Measurements from ENCODE around the gene GREM2.

Gene GREM2

DNA sequence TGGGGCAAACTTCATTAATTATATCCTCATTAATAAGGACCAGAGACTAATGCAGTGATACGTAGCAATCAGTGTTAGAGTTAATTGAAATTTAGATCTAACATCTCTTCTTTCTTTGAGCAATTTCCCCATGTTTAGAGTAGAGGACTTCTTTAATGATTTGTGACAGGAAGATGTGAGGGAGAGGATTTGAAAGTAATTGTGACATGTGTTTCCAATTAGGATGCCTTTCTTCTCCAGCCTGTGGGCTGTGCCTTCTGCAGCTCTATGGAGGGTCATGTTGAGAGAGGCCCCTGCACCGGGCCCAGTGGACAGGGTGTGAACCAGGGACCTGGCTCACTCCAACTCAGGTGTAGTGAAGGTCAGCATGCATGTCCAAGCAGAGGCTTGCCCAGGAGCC lies 103.0 kb downstream of the GREM2 start:
- H3K36me3 ChIP-seq (ENCODE audit: insufficient read depth, low read length) = no peaks in the 10 kb centered on the region

DNA sequence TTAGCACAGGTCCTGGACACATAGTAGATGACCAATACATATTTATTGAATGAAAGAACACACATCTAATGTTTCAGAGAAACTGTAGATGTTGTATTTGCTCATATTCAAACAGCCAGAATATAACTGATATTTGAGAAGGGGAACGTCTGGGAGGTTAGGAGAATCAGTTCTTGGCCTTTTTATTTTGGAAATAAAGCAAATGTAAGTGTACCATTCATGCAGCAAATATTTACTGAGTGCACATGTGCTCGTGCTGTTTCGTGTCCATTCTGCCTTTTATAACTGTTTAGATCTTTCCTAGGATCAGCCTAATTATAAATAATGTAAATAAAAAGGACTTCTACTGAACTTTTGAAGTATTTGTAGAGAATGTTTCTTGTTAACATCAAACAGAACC lies 103.8 kb downstream of the GREM2 start:
- TF ChIP-seq EZH2 (IDR thresholded peaks at IDR 0.05; ENCODE audit: borderline replicate concordance, low read length) = no peak
- TF ChIP-seq, protein P1, sequence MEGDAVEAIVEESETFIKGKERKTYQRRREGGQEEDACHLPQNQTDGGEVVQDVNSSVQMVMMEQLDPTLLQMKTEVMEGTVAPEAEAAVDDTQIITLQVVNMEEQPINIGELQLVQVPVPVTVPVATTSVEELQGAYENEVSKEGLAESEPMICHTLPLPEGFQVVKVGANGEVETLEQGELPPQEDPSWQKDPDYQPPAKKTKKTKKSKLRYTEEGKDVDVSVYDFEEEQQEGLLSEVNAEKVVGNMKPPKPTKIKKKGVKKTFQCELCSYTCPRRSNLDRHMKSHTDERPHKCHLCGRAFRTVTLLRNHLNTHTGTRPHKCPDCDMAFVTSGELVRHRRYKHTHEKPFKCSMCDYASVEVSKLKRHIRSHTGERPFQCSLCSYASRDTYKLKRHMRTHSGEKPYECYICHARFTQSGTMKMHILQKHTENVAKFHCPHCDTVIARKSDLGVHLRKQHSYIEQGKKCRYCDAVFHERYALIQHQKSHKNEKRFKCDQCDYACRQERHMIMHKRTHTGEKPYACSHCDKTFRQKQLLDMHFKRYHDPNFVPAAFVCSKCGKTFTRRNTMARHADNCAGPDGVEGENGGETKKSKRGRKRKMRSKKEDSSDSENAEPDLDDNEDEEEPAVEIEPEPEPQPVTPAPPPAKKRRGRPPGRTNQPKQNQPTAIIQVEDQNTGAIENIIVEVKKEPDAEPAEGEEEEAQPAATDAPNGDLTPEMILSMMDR (IDR thresholded peaks at IDR 0.05; ENCODE audit: low read length) = no peak
- Histone ChIP-seq H3K9me3 (ENCODE audit: low read length) (no peaks in the 10 kb centered on the region), H3K79me2 (ENCODE audit: insufficient read depth, low read length) (no peaks in the 10 kb centered on the region), H2AFZ (ENCODE audit: low read length) (no peak overlapping the region), H3K4me1 (ENCODE audit: insufficient read depth, low read length, severe bottlenecking) (no peaks in the 10 kb centered on the region), H3K9ac (ENCODE audit: low read length) (no peak overlapping the region), H3K4me2 (ENCODE audit: low read length) (no peak overlapping the region), H3F3A (ENCODE audit: insufficient read depth, low read length) (no peaks in the 10 kb centered on the region), H3K27ac (ENCODE audit: low read depth, low read length, poor library complexity, severe bottlenecking) (no peak overlapping the region), H3K27me3 (ENCODE audit: insufficient read depth, low read length) (no peaks in the 10 kb centered on the region), H3K4me3 (ENCODE audit: low read depth, low read length, poor library complexity, severe bottlenecking) (no peak overlapping the region), H4K20me1 (ENCODE audit: insufficient read depth, low read length) (no peaks in the 10 kb centered on the region), H3K9me2 (ENCODE audit: low read depth, low read length) (no peaks in the 10 kb centered on the region), H3K36me3 (ENCODE audit: insufficient read depth, low read length) (no peaks in the 10 kb centered on the region)

More for the DNA sequence above, 103.0 kb downstream of the GREM2 start:
- H3K27me3 ChIP-seq (ENCODE audit: insufficient read depth, low read length) = no peaks in the 10 kb centered on the region
- H3K79me2 ChIP-seq (ENCODE audit: insufficient read depth, low read length) = no peaks in the 10 kb centered on the region
- H4K20me1 ChIP-seq (ENCODE audit: insufficient read depth, low read length) = no peaks in the 10 kb centered on the region
- no peaks in the 10 kb centered on the region for H3K9me3 ChIP-seq (ENCODE audit: low read length)
- no peak for TF ChIP-seq EZH2 (IDR thresholded peaks at IDR 0.05; ENCODE audit: borderline replicate concordance, low read length)
- TF ChIP-seq, protein P1 (IDR thresholded peaks at IDR 0.05; ENCODE audit: low read length) = no peak
- H3K9ac ChIP-seq (ENCODE audit: low read length) = no peak overlapping the region
- no peak overlapping the region for H3K4me3 ChIP-seq (ENCODE audit: low read depth, low read length, poor library complexity, severe bottlenecking)
- H3F3A ChIP-seq (ENCODE audit: insufficient read depth, low read length) = no peaks in the 10 kb centered on the region
- no peaks in the 10 kb centered on the region for H3K9me2 ChIP-seq (ENCODE audit: low read depth, low read length)
- H3K4me2 ChIP-seq (ENCODE audit: low read length) = no peak overlapping the region
- no peak overlapping the region for H3K27ac ChIP-seq (ENCODE audit: low read depth, low read length, poor library complexity, severe bottlenecking)
- H2AFZ ChIP-seq (ENCODE audit: low read length) = no peak overlapping the region
- no peaks in the 10 kb centered on the region for H3K4me1 ChIP-seq (ENCODE audit: insufficient read depth, low read length, severe bottlenecking)

DNA sequence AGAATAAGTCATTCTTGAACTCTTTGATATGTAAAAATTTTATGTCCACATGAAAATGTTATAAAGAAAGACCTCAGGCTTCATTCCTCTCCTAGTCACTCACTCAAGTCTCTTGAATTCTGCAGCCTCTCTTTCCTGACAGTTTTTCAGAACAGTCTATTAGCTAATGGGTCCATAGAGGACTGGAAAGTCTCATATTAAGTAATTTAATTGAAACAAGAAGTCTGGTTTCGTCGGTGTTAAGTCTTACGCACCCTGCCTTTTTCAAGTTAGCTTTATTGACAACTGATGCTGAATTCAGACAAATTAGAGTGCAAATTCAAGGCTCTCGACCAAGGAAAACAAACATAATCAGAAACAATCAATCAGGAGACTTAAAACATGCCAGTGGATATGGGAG lies 105.8 kb downstream of the GREM2 start:
- no peak overlapping the region for H3K9ac ChIP-seq (ENCODE audit: low read length)
- H3F3A ChIP-seq (ENCODE audit: insufficient read depth, low read length) = no peaks in the 10 kb centered on the region
- no peak overlapping the region for H2AFZ ChIP-seq (ENCODE audit: low read length)
- H3K4me3 ChIP-seq (ENCODE audit: low read depth, low read length, poor library complexity, severe bottlenecking) = no peak overlapping the region
- no peaks in the 10 kb centered on the region for H4K20me1 ChIP-seq (ENCODE audit: insufficient read depth, low read length)
- no peaks in the 10 kb centered on the region for H3K9me3 ChIP-seq (ENCODE audit: low read length)
- H3K79me2 ChIP-seq (ENCODE audit: insufficient read depth, low read length) = no peaks in the 10 kb centered on the region
- TF ChIP-seq EZH2 (IDR thresholded peaks at IDR 0.05; ENCODE audit: borderline replicate concordance, low read length) = no peak
- TF ChIP-seq, protein P1 (IDR thresholded peaks at IDR 0.05; ENCODE audit: low read length) = no peak
- H3K4me1 ChIP-seq (ENCODE audit: insufficient read depth, low read length, severe bottlenecking) = no peaks in the 10 kb centered on the region
- no peaks in the 10 kb centered on the region for H3K36me3 ChIP-seq (ENCODE audit: insufficient read depth, low read length)
- H3K9me2 ChIP-seq (ENCODE audit: low read depth, low read length) = no peaks in the 10 kb centered on the region
- no peak overlapping the region for H3K4me2 ChIP-seq (ENCODE audit: low read length)
- H3K27me3 ChIP-seq (ENCODE audit: insufficient read depth, low read length) = no peaks in the 10 kb centered on the region
- H3K27ac ChIP-seq (ENCODE audit: low read depth, low read length, poor library complexity, severe bottlenecking) = no peak overlapping the region
